Prostate gland (tissue), 2 donors: ENCODE results near the gene XDH.

Source experiments
- CTCF ChIP-seq, 4 experiments: fragments of 200-600 bp in 2 of 4; fragments of 450-650 bp in 2 of 4; sonication (generic) in 2 of 4; IDR thresholded peaks; 1 replicate in 3 of 4; 2 replicates in 1 of 4; pipeline ENCODE4 v1.5.1; 2016 to 2019; ENCODE audit warnings: antibody characterized with exemption in 4 of 4, mild to moderate bottlenecking in 2 of 4, moderate library complexity in 2 of 4
- POLR2AphosphoS5 ChIP-seq: sonication (generic); formaldehyde crosslinking; IDR thresholded peaks from one replicate; pipeline ENCODE4 v1.6.1; 2017; ENCODE audit warnings: antibody characterized with exemption

GRCh38 chr2:31329081-31329625, 85.4 kb downstream of the XDH start:
- no peak for TF ChIP-seq CTCF (IDR thresholded peaks at IDR 0.05)
- TF ChIP-seq POLR2AphosphoS5 = no peak
